GM21381 (cell line): ENCODE results near the gene DCC.

Experiments
- ATAC-seq: cut with Tn5 transposase; IDR thresholded peaks from one replicate; pipeline ENCODE4 v1.9.1; 2021; ENCODE audit warnings: mild to moderate bottlenecking, moderate library complexity; ENCODE audit not compliant: unreplicated experiment

DCC gene

DNA sequence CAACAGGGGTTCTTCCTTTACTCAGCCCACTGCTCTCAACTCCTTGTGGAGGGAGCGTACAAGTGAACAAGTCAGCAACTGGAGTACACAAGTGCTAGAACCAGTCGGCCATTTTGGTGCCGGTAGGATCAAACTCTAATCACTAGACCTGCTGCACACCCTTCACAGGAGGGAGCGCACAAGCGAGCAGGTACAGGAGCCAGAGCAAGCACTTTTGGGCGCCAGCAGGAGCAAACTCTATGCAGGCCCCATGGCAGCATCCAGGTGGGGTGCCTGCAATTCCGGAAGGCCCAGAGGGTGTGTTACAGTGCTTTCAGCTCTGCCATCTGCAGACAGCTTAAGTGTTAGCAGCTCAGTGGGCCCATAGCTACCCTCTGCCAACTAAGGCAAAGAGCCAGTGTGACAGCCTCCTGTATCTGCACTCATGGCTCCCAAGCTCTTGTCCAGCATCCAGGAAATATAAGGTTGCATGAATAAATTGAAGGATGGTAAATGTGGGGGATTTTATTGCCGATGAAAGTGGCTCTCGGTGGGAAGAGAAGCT lies 426.1 kb downstream of the DCC start:
- ATAC-seq = no peak

DNA sequence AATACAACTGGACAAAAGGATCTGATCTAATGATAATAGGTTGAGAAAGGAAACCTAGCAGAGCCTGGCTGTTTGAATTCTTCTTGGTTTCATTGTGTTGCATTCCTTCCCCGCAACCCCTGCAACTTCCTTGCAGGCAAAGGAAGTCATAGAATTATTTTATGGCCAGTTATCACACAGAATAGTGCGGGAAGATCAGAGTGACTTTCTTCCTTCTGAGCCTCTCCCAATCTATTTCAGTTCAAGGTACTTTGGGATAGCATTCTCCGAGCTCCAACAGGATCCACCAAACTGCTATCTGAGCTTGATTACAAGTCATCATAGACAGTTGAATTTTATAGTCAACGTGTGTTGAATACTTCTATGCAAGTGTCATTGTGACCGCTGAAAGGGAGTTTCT lies 441.1 kb downstream of the DCC start:
- no peak for ATAC-seq

DNA sequence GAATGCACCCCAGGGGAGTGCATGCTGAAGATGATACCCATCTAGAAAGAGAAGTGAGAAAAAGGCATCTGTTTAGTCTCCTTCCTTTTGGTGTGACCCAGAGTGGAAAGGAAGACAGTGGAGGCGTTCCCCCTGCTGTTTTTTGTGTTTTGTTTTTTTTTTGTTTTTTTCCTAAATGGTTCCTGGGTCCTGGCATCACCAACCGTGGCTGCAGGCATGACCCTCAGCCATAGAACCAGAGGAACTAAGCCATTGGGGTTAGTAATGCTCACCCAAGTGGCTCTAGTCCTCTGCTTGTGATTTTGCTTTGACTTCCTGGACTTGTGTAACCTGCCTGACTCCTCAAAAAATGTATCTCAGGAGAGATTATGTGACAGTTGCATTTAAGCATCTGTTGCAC lies 451.3 kb downstream of the DCC start:
- ATAC-seq = no peak

GRCh38 chr18:52812834-52813233 lies 472.8 kb downstream of the DCC start:
- no peak for ATAC-seq

- ATAC-seq = no peak
Measured at GRCh38 chr18:52813635-52814416, 473.8 kb downstream of the DCC start.

DNA sequence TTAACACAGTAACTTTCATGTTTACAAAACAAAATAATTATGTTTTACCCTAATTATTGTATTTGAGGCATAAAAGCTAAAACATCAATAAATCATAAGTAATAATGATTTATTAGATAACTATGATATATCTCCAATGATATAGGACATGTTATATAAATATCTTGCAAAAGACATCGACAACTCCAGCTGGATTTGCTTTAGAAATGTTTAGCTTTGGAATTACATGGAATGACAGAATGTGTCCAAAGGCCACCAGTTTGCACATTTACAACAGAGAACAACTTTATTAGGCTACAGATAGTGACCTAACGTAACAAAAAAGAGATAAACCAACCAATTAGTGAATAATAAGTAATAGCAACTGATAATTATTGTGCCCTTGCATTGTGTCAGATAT lies 475.7 kb downstream of the DCC start:
- no peak for ATAC-seq

GRCh38 chr18:52816121-52816520 lies 476.1 kb downstream of the DCC start:
- no peak for ATAC-seq

- ATAC-seq = no peak
Measured at GRCh38 chr18:52822160-52822559, 482.2 kb downstream of the DCC start.

DNA sequence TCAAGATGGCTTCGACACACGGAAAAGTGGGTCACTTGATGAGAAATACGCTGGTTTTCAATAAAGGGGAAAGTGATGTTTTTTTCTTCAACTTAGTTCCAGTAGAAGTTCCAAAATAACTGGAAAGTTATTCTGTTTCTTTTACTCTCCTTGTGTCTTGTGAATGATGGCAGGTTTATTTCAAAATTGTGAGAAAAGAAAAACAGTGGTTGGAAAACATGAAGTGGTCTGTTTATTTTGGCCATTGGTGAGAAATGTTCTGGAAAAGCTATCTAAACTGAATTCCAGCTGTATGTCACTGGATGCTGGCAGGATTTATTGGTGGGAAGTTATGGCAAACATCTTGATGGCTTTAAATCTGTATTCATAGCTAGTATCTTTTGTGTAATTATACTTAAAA lies 484.1 kb downstream of the DCC start:
- no peak for ATAC-seq

GRCh38 chr18:52826994-52827393 lies 487.0 kb downstream of the DCC start:
- no peak for ATAC-seq

DNA sequence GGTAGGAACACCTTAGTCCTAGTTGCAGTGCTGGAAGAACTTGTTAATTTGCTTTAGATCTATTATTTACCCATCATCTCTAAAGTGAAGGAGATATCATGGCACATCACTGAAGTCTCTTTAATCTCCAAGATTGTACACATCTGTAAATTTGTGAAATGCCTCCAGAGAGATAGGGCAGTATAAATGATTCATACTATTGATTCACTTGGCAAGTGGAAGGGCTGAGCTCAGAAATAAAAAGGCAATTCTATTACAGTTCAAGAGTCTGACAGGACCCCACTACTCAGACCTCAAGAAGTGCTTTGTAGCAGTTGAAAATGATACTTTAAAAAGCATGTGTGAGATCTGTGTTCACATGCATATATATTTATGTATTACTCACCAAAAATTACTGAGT lies 489.3 kb downstream of the DCC start:
- no peak for ATAC-seq

DNA sequence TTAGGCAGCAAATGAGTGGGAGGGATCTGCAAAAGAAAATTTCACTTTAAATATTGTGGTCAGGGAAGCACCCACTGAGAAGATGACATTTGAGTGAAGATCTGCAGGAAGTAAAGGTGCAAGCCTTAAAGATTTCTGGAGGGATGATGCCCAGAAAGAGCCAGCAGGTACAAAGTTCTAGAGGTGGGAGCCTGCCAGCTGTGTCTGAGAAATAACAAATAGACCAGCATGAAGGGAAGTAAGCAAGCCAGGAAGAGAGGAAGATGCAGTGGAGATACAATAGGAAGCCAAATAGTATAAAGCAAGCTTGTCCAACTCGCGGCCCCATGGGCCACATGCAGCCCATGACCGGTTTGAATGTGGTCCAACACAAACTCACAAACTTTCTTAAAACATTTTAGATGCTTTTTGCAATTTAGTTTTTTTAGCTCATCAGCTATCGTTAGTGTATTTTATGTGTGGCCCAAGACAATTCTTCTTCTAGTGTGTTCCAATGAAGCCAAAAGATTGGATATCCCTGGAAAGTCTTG lies 489.9 kb downstream of the DCC start:
- ATAC-seq = no peak

DNA sequence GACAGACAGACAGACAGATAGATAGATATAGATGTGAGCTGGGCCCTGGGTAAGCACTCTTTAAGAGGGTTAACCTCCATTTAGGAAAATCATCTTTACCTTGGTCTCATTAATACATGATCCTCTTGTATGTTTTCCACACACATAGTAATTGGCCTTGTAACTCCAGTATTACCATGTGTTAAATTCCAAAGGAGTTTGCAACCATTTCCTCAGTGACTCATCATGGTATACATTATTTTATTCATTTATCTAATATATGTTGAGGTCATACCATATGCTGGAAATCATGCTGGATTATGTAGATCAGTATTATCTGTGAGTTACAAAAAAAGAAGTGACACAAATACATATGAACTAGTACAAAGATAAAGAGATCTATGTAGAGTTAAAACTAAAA lies 504.3 kb downstream of the DCC start:
- no peak for ATAC-seq

GRCh38 chr18:52845036-52845435 lies 505.0 kb downstream of the DCC start:
- ATAC-seq = no peak

DNA sequence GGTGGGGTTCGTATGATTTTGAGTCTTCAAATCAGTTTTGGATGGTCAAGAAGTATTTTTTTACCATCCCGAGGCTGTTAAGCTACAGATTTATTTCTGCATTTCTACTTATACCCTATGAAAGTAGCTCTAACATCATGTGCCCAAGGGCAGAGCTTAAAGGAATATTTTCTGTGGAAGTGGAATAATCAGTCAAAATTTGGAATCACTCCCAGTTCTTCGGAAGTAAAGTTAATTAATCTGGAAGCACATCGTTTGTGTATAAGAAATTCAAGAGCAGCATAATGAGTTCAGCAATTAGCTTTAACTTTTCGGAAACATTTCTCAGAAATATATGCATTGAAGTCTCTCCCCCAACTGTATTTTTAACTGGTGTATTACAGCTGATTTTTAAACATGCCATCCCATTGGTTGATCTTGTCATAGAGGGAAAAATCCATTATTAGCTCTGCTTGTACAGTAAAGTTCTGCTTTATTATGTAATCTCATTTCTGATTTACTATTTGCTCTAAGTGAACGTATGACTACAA lies 510.1 kb downstream of the DCC start:
- no peak for ATAC-seq

GRCh38 chr18:52861558-52861957 lies 521.6 kb downstream of the DCC start:
- no peak for ATAC-seq

- no peak for ATAC-seq
Measured at GRCh38 chr18:52869349-52869923, 529.4 kb downstream of the DCC start.

DNA sequence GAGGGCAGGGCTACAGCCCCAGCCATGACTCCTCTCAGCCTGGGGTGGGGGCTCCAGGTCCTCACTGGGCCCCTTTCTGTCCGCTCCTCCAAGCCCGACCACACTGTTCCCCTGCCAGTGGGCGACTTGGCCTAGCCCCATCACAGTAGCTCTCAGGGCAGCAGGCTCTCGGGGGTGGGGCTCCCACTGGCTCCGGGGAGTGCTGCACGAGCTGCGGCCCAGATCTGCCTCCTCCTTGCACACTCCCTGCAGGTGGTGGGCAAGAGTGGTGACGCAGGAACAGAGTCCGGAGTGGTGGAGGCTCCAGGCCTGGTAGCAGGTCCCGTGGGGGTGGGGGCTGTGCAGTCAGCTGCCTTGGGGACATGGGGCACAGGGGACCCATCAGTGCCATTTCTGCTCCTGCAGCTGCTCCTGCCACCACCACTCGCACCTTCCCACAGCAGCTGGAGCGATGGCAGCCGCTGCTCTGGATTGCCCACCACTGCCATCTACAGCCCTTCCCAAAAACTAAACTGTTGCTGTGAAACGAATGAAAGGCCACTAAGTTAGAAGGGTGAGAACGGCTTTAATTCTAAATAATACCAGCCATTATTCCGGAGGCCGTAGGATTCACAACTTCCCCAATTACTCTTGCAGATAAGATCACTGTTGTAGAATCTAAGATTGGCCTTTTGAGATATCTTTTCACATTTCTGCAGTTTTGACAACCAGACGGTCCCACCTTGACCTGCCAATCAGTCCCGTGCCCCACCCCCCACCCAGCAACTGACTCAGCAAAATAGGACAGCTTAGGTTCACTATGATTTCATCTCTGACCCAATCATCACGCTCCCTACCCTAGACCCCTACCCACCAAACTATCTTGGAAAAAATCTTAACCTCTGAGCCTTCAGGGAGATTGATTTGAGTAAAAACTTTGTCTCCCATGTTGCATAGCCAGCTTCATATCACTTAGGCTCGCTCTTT lies 530.2 kb downstream of the DCC start:
- ATAC-seq = no peak

- no peak for ATAC-seq
Measured at GRCh38 chr18:52874774-52875173, 534.8 kb downstream of the DCC start.

DNA sequence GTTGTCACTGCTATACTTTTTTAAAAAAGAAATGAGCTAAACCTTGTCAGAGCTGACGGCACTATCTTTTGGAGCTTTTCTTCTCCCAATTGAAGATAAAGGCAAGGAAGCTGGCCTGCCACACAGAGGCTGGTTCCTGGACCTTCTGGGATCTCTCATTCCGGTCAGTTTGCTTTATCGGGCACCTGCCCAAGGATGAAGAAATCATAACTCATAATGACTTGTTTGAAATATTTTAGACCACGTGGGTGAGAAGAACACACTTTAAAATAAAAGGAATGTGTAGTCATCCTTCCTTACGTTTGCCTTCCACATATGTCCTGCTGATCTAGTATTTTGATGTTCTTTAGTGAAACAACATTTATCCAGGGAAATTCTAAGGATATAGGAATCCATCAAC lies 535.7 kb downstream of the DCC start:
- ATAC-seq = no peak

DNA sequence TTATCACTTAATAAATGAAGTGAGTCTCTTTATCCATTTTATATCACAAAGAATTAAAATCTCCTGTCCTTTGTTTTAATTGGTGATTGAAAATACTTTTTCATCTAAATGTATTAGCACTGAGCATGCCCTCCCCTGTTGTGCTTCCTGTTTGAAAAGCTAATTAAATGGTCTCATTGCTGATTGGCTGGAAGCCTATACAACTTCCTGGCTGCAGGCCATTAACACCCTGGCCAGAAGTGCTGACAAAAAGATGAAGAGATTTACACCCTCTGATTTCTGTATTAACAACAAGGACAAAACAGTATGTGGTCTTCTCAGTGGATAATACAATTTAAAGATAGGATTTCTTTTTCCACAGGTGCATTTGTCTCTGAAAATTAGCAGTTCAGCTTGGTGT lies 548.0 kb downstream of the DCC start:
- ATAC-seq = no peak
